Common myeloid progenitor, CD34-positive (primary cell): ENCODE results near the gene NIPAL4.

ENCODE experiments used
- CTCF ChIA-PET: fragments of 350-600 bp; sonication (Branson Sonifier 250); formaldehyde crosslinking; loops from one replicate; lab custom pipeline; 2021; ENCODE audit warnings: antibody characterized with exemption; lab: Charles Lee
- POLR2A ChIA-PET: fragments of 350-600 bp; sonication (Branson Sonifier 250); formaldehyde crosslinking; loops from one replicate; lab custom pipeline; 2021; ENCODE audit warnings: antibody characterized with exemption; lab: Charles Lee
- DNase-seq, 3 donors: peaks; one replicate each; pipeline versions ENCODE4 v3.0.0 to v3.0.0-alpha.2; 2013
- H3K27ac ChIP-seq, 2 experiments: 1 replicate in 1 of 2; 2 replicates in 1 of 2; pipeline ENCODE4 v1.7.0; 2013; ENCODE audit warnings: inconsistent platforms in 2 of 2, low read length in 2 of 2, mild to moderate bottlenecking in 2 of 2, low read depth in 1 of 2, moderate library complexity in 1 of 2; ENCODE audit not compliant: severe bottlenecking in 2 of 2, insufficient read depth in 1 of 2, poor library complexity in 1 of 2
- H3K27me3 ChIP-seq, 5 experiments: replicated peaks in 2 of 5; 1 replicate in 3 of 5; 2 replicates in 2 of 5; pipeline versions ENCODE4 v1.6.1 to v1.7.0; 2013; ENCODE audit warnings: low read length in 4 of 5, mild to moderate bottlenecking in 2 of 5, moderate library complexity in 2 of 5, inconsistent platforms in 1 of 5; ENCODE audit not compliant: insufficient read depth in 5 of 5, control insufficient read depth in 4 of 5
- H3K36me3 ChIP-seq, 4 experiments: 1 replicate in 2 of 4; 2 replicates in 2 of 4; pipeline versions ENCODE4 v1.6.1 to v1.7.0; 2013; ENCODE audit warnings: low read length in 3 of 4, control low read depth in 1 of 4, mild to moderate bottlenecking in 1 of 4; ENCODE audit not compliant: control insufficient read depth in 4 of 4, insufficient read depth in 4 of 4
- H3K4me1 ChIP-seq, 4 experiments: 1 replicate in 3 of 4; 2 replicates in 1 of 4; pipeline versions ENCODE4 v1.6.1 to v1.7.1; 2013; ENCODE audit warnings: low read length in 3 of 4, mild to moderate bottlenecking in 3 of 4, control low read depth in 1 of 4, inconsistent platforms in 1 of 4, moderate library complexity in 1 of 4; ENCODE audit not compliant: control insufficient read depth in 4 of 4, insufficient read depth in 4 of 4; ENCODE audit errors: control extremely low read depth in 1 of 4
- H3K4me3 ChIP-seq, 7 experiments: 1 replicate in 4 of 7; 2 replicates in 3 of 7; pipeline versions ENCODE4 v1.5.1 to v1.7.0; 2013; ENCODE audit warnings: mild to moderate bottlenecking in 7 of 7, low read length in 6 of 7, moderate library complexity in 6 of 7, inconsistent platforms in 2 of 7, low read depth in 2 of 7, control low read depth in 1 of 7; ENCODE audit not compliant: insufficient read depth in 4 of 7, control insufficient read depth in 1 of 7; ENCODE audit errors: extremely low read depth in 1 of 7
- H3K9me3 ChIP-seq, 5 experiments: 1 replicate in 4 of 5; 2 replicates in 1 of 5; pipeline versions ENCODE4 v1.6.1 to v1.7.1; 2013; ENCODE audit warnings: low read length in 4 of 5, mild to moderate bottlenecking in 2 of 5, inconsistent platforms in 1 of 5, low read depth in 1 of 5, moderate library complexity in 1 of 5; ENCODE audit not compliant: control insufficient read depth in 4 of 5, insufficient read depth in 2 of 5; ENCODE audit errors: control extremely low read depth in 1 of 5
- WGBS: methylation state at CpG from one replicate; pipeline ENCODE4 v1.1.5; 2013; ENCODE audit not compliant: insufficient coverage; 5-methylcytosine and 5-hydroxymethylcytosine counted together

The NIPAL4 gene

DNA sequence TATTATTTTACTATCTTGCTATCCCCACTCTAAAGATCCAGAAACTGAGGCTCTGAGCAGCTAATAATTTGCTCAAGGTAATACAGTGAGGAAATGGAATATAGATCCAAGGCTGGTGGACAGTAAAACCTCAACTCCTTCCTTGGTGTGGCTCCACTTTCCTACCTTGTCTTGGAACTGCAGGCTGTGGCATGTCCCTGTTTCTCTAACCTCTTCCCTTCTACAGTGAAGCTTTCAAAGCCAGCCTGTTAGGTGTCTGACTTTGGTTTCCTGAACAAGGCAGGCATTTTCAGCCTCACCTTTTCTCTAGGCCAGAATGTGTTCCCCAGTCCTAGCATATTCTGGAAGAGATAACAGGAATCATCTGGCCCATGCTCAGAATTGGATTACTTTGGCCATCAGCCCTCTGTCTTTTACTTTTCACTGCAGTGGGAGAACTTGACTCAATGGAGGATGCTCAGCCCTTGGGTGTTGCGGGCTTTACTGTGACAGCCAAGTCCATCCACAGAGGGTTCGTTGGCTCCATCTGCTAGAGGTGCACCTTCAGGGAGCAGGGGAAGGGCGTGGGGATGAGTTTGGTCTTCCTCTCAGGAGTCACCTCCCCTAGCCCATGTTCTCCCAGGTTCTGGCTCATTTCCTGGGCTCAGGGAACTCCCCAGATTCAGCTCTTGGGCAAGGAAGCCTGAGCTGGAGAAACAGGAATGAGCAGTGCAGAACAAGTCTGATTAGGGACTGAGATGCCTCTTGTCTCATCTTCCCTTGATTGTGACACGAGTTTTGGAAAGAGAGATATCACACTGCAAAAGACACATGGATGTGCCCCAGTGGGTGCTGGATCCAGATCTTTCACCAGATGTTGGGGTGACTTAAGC is 1.1 kb downstream of the NIPAL4 start:
- WGBS = 100% methylated on average over 2 of the region's 4 CpGs
- no peak for DNase-seq
- Histone ChIP-seq H3K36me3 (no peaks in the 10 kb centered on the region), H3K4me1 (peaks cover 0 to 12% (median 10%) of the 10 kb centered on the region in 4 experiments), H3K27me3 (peaks cover 0 to 33% (median 12%) of the 10 kb centered on the region in 5 experiments), H3K9me3 (no peaks in the 10 kb centered on the region), H3K4me3 (peak overlapping the region in 1 of 7 experiments; percentile 71), H3K27ac (no peak overlapping the region)
- CTCF ChIA-PET = interaction anchor here (0.8 to 1.3 kb wide), 2 partner anchors 29 to 36 kb away, joined by 3 to 5 read pairs; no protein-coding TSS in a partner anchor
- POLR2A ChIA-PET = no interaction called here

DNA sequence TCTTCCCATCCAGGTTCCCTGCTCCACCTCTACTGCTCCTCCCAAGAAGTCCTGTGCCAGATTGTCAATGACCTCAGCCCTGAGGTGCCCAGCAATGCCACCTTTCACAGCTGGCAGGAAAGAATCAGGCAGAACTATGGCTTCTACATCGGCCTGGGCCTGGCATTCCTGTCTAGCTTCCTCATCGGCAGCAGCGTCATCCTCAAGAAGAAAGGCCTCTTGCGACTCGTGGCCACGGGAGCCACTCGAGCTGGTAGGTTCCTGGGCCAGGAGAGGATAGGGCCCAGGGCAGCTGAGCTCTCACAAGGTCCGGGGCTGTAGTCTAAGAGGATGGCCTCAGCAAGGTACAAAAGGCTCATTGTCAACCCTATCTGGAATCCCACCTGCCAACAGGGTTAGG is 3.1 kb downstream of the NIPAL4 start:
- no peak for DNase-seq
- Histone ChIP-seq H3K4me1 (peaks cover 0 to 12% (median 10%) of the 10 kb centered on the region in 4 experiments), H3K36me3 (no peaks in the 10 kb centered on the region), H3K27me3 (peaks cover 0 to 33% (median 12%) of the 10 kb centered on the region in 5 experiments), H3K9me3 (no peaks in the 10 kb centered on the region), H3K27ac (no peak overlapping the region), H3K4me3 (no peak overlapping the region)
- POLR2A ChIA-PET = interaction anchor here (0.8 kb wide), 1 partner anchor 9 kb away, joined by 3 read pairs; no protein-coding TSS in a partner anchor
- CTCF ChIA-PET = no interaction called here
- WGBS = 99% methylated on average over 8 of the region's 8 CpGs

DNA sequence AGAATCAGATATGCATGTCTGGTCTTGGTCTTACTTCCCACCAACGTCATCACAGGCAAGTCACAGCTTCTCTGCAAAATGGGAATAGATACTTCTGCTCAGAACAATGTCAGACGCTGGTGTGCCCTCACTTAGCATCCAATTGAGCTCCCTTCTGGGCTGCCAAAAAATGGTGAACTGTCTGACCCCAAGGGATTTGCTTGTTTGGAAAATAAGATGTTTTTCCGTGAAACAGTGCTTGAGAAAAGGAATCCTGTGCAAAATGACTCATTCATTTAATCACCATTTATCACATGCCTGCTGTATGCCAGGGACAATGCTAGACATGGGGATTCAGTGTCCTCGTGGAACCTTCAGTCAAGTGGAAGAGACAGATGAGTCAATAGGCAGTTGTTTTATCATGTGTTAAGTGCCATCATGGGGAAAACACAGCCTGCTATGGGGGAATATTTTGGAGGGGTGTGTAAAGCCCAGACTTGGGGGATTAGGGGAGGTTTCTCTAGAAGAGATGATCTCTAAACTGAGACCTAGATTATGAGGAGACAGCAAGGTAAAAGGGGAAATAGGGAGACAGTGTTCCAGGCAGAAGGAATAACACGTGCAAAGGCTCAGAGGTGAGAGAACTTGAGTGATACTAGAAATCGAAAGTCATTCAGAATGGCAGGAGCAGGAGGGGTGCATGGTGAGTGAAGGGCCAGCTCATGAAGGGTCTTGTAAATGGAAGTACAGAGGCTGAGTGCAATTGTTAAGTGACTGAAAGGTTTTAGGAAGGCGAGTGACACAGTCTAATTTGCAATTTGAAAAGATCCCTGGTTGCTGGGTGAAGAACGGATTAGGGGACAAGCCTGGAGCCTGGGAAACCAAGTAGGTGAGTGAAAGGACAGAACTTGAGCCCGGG is 3.9 kb downstream of the NIPAL4 start:
- peaks cover 0 to 12% (median 10%) of the 10 kb centered on the region in 4 experiments for H3K4me1 ChIP-seq
- no peaks in the 10 kb centered on the region for H3K36me3 ChIP-seq
- ChIA-PET CTCF (interaction anchor here (1.9 kb wide), 1 partner anchor 10 kb away, joined by 5 read pairs; no protein-coding TSS in a partner anchor), POLR2A (interaction anchor here (0.8 kb wide), 1 partner anchor 10 kb away, joined by 3 read pairs; no protein-coding TSS in a partner anchor)
- H3K9me3 ChIP-seq = no peaks in the 10 kb centered on the region
- DNase-seq = peak in 1 of 3 donors; percentile 22
- no peak overlapping the region for H3K4me3 ChIP-seq
- H3K27me3 ChIP-seq = peaks cover 0 to 32% (median 12%) of the 10 kb centered on the region in 5 experiments
- H3K27ac ChIP-seq = no peak overlapping the region
- 85% methylated on average over 8 of the region's 9 CpGs for WGBS

DNA sequence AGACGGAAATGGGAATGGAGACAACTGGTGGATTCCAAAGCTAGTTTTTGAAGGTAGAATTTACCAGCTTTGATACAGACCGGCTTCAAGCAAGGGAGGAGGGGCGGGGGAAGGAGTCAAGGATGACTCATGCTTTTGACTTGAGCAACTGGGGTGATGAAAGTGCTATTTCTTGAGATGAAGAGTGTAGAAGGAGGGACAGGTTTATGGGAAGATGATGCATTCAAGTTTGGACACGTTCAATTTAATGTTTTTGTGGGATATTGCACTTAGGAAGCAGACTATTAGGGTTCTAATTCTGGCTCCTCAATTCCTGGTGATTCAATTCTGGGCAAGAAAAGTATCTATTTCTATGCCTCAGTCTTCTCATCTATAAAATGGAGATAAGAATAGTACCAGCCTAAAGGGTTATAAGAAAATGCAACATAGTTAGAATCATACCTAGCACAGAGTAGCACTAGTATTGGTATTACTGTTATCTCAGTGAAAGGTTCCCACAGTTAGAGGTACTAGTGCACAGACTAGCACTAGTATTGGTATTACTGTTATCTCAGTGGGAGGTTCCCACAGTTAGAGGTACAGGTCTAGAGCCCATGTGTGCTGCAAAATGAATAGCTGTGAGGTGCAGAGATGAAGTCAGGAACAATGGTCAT is 4.6 kb downstream of the NIPAL4 start:
- ChIA-PET POLR2A (no interaction called here), CTCF (interaction anchor here (1.9 kb wide), 1 partner anchor 9 kb away, joined by 5 read pairs; no protein-coding TSS in a partner anchor)
- DNase-seq = peak; percentile 56 to 87 (median 83)
- Histone ChIP-seq H3K4me1 (peaks cover 0 to 11% (median 8%) of the 10 kb centered on the region in 4 experiments), H3K4me3 (no peak overlapping the region), H3K9me3 (no peaks in the 10 kb centered on the region), H3K27me3 (peaks cover 0 to 27% (median 12%) of the 10 kb centered on the region in 5 experiments), H3K36me3 (no peaks in the 10 kb centered on the region), H3K27ac (no peak overlapping the region)
- WGBS = 37% methylated on average over 4 of the region's 4 CpGs

DNA sequence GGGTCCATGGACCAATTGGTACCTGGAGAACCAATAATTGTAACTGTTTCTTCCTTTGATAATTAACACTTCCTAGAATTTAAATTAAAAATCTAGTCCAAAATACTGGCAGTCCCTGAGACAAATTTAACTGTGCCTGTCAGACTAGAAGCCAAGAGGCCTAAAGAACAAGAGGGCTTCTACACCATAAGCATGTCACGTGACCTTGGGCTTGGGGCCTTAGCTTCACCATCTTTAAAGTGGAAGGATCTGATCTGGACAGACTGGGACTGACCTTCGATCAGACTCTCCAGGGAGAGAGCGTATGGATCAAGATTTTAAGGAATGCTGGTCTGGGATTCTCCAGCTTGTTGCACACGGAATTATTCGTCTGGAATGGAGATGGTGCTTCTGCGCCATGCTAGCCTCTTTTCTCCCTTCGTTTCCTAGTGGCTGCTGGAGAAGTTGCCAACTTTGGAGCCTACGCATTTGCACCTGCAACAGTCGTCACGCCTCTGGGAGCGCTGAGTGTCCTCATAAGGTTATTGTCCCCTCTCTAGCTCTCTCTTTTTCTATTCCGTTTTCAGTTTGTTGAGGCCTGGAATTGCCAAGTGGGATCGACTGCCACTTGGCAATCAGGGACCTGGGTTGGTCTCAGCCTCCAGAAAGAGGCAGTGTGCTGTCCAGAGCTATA is 8.4 kb downstream of the NIPAL4 start:
- POLR2A ChIA-PET = no interaction called here
- 96% methylated on average over 12 of the region's 13 CpGs for WGBS
- H3K27ac ChIP-seq = no peak overlapping the region
- no peaks in the 10 kb centered on the region for H3K9me3 ChIP-seq
- H3K27me3 ChIP-seq = peaks cover 0 to 2% (median 0%) of the 10 kb centered on the region in 5 experiments
- no peak for DNase-seq
- H3K4me3 ChIP-seq = no peak overlapping the region
- H3K36me3 ChIP-seq = no peaks in the 10 kb centered on the region
- CTCF ChIA-PET = interaction anchor here (0.7 to 3.6 kb wide), 5 partner anchors 8 to 140 kb away, joined by 3 to 12 read pairs (median 4); no protein-coding TSS in a partner anchor
- peaks cover 0 to 4% (median 0%) of the 10 kb centered on the region in 4 experiments for H3K4me1 ChIP-seq

DNA sequence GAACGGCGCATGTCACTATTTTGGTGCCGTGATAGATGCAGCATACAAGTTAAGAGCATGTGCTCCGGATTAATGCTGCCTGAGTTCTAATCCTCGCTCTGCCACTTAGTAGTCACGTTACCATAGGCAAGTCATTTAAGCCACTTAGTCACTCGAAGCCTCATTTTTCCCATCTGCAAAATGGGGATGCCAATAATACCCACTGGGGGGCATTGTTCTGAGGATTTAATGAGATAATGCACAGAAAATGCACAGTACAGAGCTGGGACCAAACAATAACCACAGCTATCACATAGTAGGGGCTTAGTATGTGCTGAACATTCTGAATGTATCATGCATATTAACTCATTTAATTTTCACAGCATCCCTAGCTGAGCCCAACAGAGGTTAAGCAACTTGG is 9.1 kb downstream of the NIPAL4 start:
- no peaks in the 10 kb centered on the region for H3K9me3 ChIP-seq
- H3K36me3 ChIP-seq = no peaks in the 10 kb centered on the region
- no peak for DNase-seq
- H3K4me1 ChIP-seq = peaks cover 0 to 5% (median 0%) of the 10 kb centered on the region in 4 experiments
- peaks cover 0 to 2% (median 0%) of the 10 kb centered on the region in 5 experiments for H3K27me3 ChIP-seq
- 100% methylated on average over 5 of the region's 7 CpGs for WGBS
- no peak overlapping the region for H3K27ac ChIP-seq
- H3K4me3 ChIP-seq = no peak overlapping the region
- POLR2A ChIA-PET = interaction anchor here (0.6 kb wide), 1 partner anchor 44 kb away, joined by 3 read pairs; no protein-coding TSS in a partner anchor
- CTCF ChIA-PET = interaction anchor here (0.7 to 3.6 kb wide), 6 partner anchors 10 to 141 kb away, joined by 3 to 12 read pairs (median 4); no protein-coding TSS in a partner anchor
